ENCODE data around the gene HEBP1. TPM values are rescaled to one million over a fixed set of nuclear protein-coding genes. Genes with fewer than 3 reads are reported as not detected.

The HEBP1 gene, protein sequence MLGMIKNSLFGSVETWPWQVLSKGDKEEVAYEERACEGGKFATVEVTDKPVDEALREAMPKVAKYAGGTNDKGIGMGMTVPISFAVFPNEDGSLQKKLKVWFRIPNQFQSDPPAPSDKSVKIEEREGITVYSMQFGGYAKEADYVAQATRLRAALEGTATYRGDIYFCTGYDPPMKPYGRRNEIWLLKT
- 20.2 and 22.2 TPM in 2 replicates for total RNA-seq (2021)
- long read RNA-seq, transcript HEBP1-201 (4 exons, 1,173 nt) = major isoform, 94 of 100 reads
- long read RNA-seq, partial matches to known transcripts = 0 of 100 reads
- long read RNA-seq, other reads (novel, unspliced or antisense) = 5 of 100 reads

DNA sequence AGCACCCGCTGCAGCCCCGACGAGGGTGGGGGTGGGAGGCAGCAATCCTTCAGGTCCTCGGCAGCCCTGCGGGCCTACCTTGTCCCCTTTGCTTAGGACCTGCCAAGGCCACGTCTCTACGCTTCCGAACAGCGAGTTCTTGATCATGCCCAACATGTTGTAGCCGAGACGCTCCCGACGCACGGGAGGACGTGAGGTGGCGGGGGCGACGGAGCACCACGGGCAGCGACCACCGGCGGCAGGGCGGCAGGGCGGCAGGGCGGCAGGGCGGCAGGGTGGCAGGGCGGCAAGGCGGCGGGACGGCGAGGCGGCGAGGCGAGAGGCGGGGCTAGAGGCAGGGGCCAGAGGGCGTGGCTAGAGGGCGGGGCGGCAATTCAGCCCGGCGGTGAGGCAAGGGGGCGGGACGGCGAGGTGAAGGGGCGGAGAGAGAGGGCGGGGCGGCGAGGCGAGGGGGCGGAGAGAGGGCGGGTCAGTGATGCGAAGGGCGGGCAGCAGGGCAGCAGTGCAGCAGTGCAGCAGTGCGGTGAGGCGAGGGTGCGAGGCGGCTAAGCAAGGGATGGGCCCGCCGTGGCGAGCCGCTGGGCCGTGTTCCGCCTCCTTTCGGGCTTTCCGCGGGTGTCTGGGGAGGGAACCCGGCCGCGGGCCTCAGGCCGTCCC, at the start of gene HEBP1:
Gene HEBP1 (minus strand): TSS at position 307 of the 657 bp plus-strand sequence. CDS start 151 bp downstream, at position 156.
- no peak within 1 kb of the TSS for H2BK20ac ChIP-seq (ENCODE audit: low read depth, low read length, poor library complexity, severe bottlenecking)
- H3K56ac ChIP-seq (ENCODE audit: insufficient read length, low read depth, low read length) = no peak within 1 kb of the TSS
- no peak within 1 kb of the TSS for H3T11ph ChIP-seq (ENCODE audit: low read length)
- H3K79me1 ChIP-seq (ENCODE audit: insufficient read depth, low read depth, low read length, poor library complexity, severe bottlenecking) = no peaks in the 10 kb centered on the region
- no peak within 1 kb of the TSS for H3K23ac ChIP-seq (ENCODE audit: insufficient read length, low read depth, low read length)
- no peaks in the 10 kb centered on the region for H3K79me2 ChIP-seq (ENCODE audit: insufficient read depth, low read length)
- H3K27me3 ChIP-seq (ENCODE audit: insufficient read depth, low read length) = no peaks in the 10 kb centered on the region; the same call in 1 of the 2 replicates
- no peak within 1 kb of the TSS for H4K8ac ChIP-seq (replicated peaks; ENCODE audit: insufficient read length, low read depth, low read length)
- TF ChIP-seq, protein P1, sequence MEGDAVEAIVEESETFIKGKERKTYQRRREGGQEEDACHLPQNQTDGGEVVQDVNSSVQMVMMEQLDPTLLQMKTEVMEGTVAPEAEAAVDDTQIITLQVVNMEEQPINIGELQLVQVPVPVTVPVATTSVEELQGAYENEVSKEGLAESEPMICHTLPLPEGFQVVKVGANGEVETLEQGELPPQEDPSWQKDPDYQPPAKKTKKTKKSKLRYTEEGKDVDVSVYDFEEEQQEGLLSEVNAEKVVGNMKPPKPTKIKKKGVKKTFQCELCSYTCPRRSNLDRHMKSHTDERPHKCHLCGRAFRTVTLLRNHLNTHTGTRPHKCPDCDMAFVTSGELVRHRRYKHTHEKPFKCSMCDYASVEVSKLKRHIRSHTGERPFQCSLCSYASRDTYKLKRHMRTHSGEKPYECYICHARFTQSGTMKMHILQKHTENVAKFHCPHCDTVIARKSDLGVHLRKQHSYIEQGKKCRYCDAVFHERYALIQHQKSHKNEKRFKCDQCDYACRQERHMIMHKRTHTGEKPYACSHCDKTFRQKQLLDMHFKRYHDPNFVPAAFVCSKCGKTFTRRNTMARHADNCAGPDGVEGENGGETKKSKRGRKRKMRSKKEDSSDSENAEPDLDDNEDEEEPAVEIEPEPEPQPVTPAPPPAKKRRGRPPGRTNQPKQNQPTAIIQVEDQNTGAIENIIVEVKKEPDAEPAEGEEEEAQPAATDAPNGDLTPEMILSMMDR (conservative IDR thresholded peaks at IDR 0.05) = no peak
- no peak within 1 kb of the TSS for H2BK15ac ChIP-seq (ENCODE audit: low read depth, low read length)
- no peak within 1 kb of the TSS for H2BK120ac ChIP-seq (ENCODE audit: low read depth, low read length, poor library complexity, severe bottlenecking)
- H3K4me1 ChIP-seq (ENCODE audit: insufficient read depth, low read length) = peaks cover 2% of the 10 kb centered on the region; the same call in 1 of the 2 replicates
- Mint-ChIP-seq H3K36me3 (ENCODE audit: insufficient read depth in 1 of 3, low read depth in 3 of 3) (peaks cover 4 to 15% (median 14%) of the 10 kb centered on the region in 3 experiments), H3K4me1 (peaks cover 31 to 34% of the 10 kb centered on the region in 2 experiments), H3K9me3 (peaks cover 0 to 3% of the 10 kb centered on the region in 2 experiments; a peak in 2 of 5 replicates), H3K27me3 (ENCODE audit: low read depth) (peaks cover 27% of the 10 kb centered on the region), H3K4me3 (peak within 1 kb of the TSS; percentile 88 to 96), H3K27ac (peak within 1 kb of the TSS; percentile 24 to 90 (median 82))
- H3K23me2 ChIP-seq (ENCODE audit: insufficient read length, low read depth, low read length, poor library complexity, severe bottlenecking) = peaks cover 18% of the 10 kb centered on the region
- no peak within 1 kb of the TSS for H2BK12ac ChIP-seq (ENCODE audit: insufficient read length, low read depth, low read length)
- H3K4ac ChIP-seq (ENCODE audit: low read depth, low read length) = no peak within 1 kb of the TSS
- H3K27ac ChIP-seq (ENCODE audit: insufficient read length, low read depth, low read length) = no peak within 1 kb of the TSS
- no peaks in the 10 kb centered on the region for H4K20me1 ChIP-seq (ENCODE audit: control insufficient read depth, insufficient read depth, insufficient read length)
- no CpG with 5 or more reads among the region's 69 CpGs for WGBS (ENCODE audit: extremely low coverage, insufficient read length, low lambda C conversion rate)
- H3K14ac ChIP-seq (ENCODE audit: insufficient read depth, low read length) = peak within 1 kb of the TSS; percentile 74
- H2BK5ac ChIP-seq (ENCODE audit: insufficient read length, low read length) = no peak within 1 kb of the TSS
- H2AFZ ChIP-seq (ENCODE audit: low read length) = no peak within 1 kb of the TSS
- no peak within 1 kb of the TSS for H4K91ac ChIP-seq (ENCODE audit: insufficient read length, low read depth, low read length)
- H4K5ac ChIP-seq (ENCODE audit: insufficient read length, low read depth, low read length) = no peak within 1 kb of the TSS
- H3K9me3 ChIP-seq (ENCODE audit: control insufficient read depth, low read depth, low read length) = no peaks in the 10 kb centered on the region
- peak; percentile 96 for DNase-seq
- peak within 1 kb of the TSS; percentile 84 for H3K4me2 ChIP-seq (ENCODE audit: insufficient read depth, insufficient read length, low read length)
- H2AK5ac ChIP-seq (ENCODE audit: insufficient read length, low read length) = no peak within 1 kb of the TSS
- peak within 1 kb of the TSS; percentile 73 for H3K9ac ChIP-seq (ENCODE audit: extremely low read depth, insufficient read length, low read length)
- H3K18ac ChIP-seq (ENCODE audit: insufficient read length, low read depth, low read length) = peak within 1 kb of the TSS; percentile 12

Data from H9 (cell line).